HepG2 (cell line): Measurements from ENCODE around the gene IL22RA1. TPM values are rescaled to one million over a fixed set of nuclear protein-coding genes. Genes with fewer than 3 reads are reported as not detected.

ENCODE experiments used
- ARID2 ChIP-seq: sonication (generic); formaldehyde crosslinking; IDR thresholded peaks from 2 replicates; pipeline ENCODE4 v1.8.1; 2022; ENCODE audit warnings: mild to moderate bottlenecking, missing genetic modification reagents, borderline replicate concordance
- ATRX ChIP-seq: sonication (generic); formaldehyde crosslinking; IDR thresholded peaks from 2 replicates; pipeline ENCODE4 v1.4.0; 2020; ENCODE audit warnings: missing genetic modification reagents, borderline replicate concordance
- CC2D1A ChIP-seq: sonication (generic); formaldehyde crosslinking; IDR thresholded peaks from 2 replicates; pipeline ENCODE4 v1.8.1; 2023; ENCODE audit warnings: mild to moderate bottlenecking, missing genetic modification reagents
- DDIT3 ChIP-seq: sonication (generic); formaldehyde crosslinking; IDR thresholded peaks from 2 replicates; pipeline ENCODE4 v1.4.0; 2020; ENCODE audit warnings: mild to moderate bottlenecking, missing genetic modification reagents
- DMTF1 ChIP-seq: sonication (generic); formaldehyde crosslinking; IDR thresholded peaks from 2 replicates; pipeline ENCODE4 v1.4.0; 2020; ENCODE audit warnings: mild to moderate bottlenecking, missing genetic modification reagents
- EZH2 ChIP-seq: conservative IDR thresholded peaks from 2 replicates; pipeline ENCODE4 v1.6.1; 2012; ENCODE audit warnings: mild to moderate bottlenecking, low read depth, low read length, moderate library complexity
- KDM5B ChIP-seq: sonication (generic); formaldehyde crosslinking; IDR thresholded peaks from 2 replicates; pipeline ENCODE4 v1.4.0; 2020; ENCODE audit warnings: missing genetic modification reagents, mild to moderate bottlenecking, borderline replicate concordance
- MIER3 ChIP-seq: IDR thresholded peaks from 2 replicates; pipeline ENCODE4 v1.6.1; 2016; ENCODE audit warnings: missing compliant biosample characterization, borderline replicate concordance
- NFE2L2 ChIP-seq: fragments of 150-350 bp; IDR thresholded peaks from 2 replicates; pipeline ENCODE4 v1.6.1; 2014; ENCODE audit warnings: low read length
- PAX8 ChIP-seq: sonication (generic); formaldehyde crosslinking; IDR thresholded peaks from 2 replicates; pipeline ENCODE4 v1.8.0; 2022; ENCODE audit warnings: mild to moderate bottlenecking, missing genetic modification reagents, borderline replicate concordance
- PBX2 ChIP-seq: IDR thresholded peaks from 2 replicates; pipeline ENCODE4 v1.6.1; 2016; ENCODE audit warnings: control low read depth
- POLR2AphosphoS5 ChIP-seq: IDR thresholded peaks from 2 replicates; pipeline ENCODE4 v1.6.1; 2012; ENCODE audit warnings: low read depth, low read length
- RBFOX2 ChIP-seq: fragments of 200-400 bp; formaldehyde crosslinking; IDR thresholded peaks from 2 replicates; pipeline ENCODE4 v1.6.1; 2017; ENCODE audit warnings: low read depth, mild to moderate bottlenecking, low read length
- SSRP1 ChIP-seq: IDR thresholded peaks from 2 replicates; pipeline ENCODE4 v1.6.1; 2016; ENCODE audit warnings: control low read depth
- ZFP91 ChIP-seq: sonication (generic); formaldehyde crosslinking; IDR thresholded peaks from 2 replicates; pipeline ENCODE4 v1.9.0; 2022; ENCODE audit warnings: missing genetic modification reagents, mild to moderate bottlenecking, borderline replicate concordance
- ZFY ChIP-seq: sonication (generic); formaldehyde crosslinking; IDR thresholded peaks from 2 replicates; pipeline ENCODE4 v1.4.0; 2020; ENCODE audit warnings: missing genetic modification reagents
- ZKSCAN8 ChIP-seq: IDR thresholded peaks from 2 replicates; pipeline ENCODE4 v1.6.1; 2016; ENCODE audit warnings: borderline replicate concordance, missing genetic modification reagents, missing compliant biosample characterization
- ZNF335 ChIP-seq: sonication (generic); formaldehyde crosslinking; IDR thresholded peaks from 2 replicates; pipeline ENCODE4 v1.4.0; 2020; ENCODE audit warnings: missing genetic modification reagents
- ZNF841 ChIP-seq: sonication (generic); formaldehyde crosslinking; IDR thresholded peaks from 2 replicates; pipeline ENCODE4 v1.8.1; 2023; ENCODE audit warnings: missing genetic modification reagents, borderline replicate concordance
- polyA plus RNA-seq, 8 experiments: library from polyadenylated mRNA; depleted of rRNA in 3 of 8; stranded (reverse) in 7 of 8; unstranded in 1 of 8; fragments of >200 nt; fragmentation: Illumina TruSeq in 4 of 8; extraction: Trizol in 4 of 8; gene quantifications; 2 replicates each; pipeline versions ENCODE4 v1.2.1 to v1.2.3, GENCODE V29; 2011 to 2016; ENCODE audit warnings: low read depth in 4 of 8, missing spikeins in 1 of 8, mixed read lengths in 1 of 8; ENCODE audit not compliant: insufficient read depth in 1 of 8
- total RNA-seq, 5 experiments: library from RNA; depleted of rRNA; stranded (reverse); fragments of >200 nt; fragmentation: Illumina TruSeq; extraction: Trizol; gene quantifications; 2 replicates each; pipeline ENCODE4 v1.2.3, GENCODE V29; 2016; ENCODE audit warnings: low read depth in 1 of 5

IL22RA1 gene
- total and polyA plus RNA-seq, 2 of the 13 experiments (the other 11 are each of a cell fraction or from before 2014, with no cell fraction given): 4.4 to 10.2 TPM

- TF ChIP-seq ZFY: no peak; the same call in 1 of the 2 replicates
- TF ChIP-seq CC2D1A: no peak
- no peak for TF ChIP-seq POLR2AphosphoS5
- TF ChIP-seq PBX2 (CRISPR knock-in tag): peak; percentile 42; the same call in 1 of the 2 replicates
- TF ChIP-seq DMTF1 (CRISPR knock-in tag): no peak
- TF ChIP-seq ZKSCAN8: peak; percentile 11; the same call in 1 of the 2 replicates
- no peak for TF ChIP-seq ATRX (CRISPR knock-in tag)
- no peak for TF ChIP-seq DDIT3
- no peak for TF ChIP-seq ZNF841 (CRISPR knock-in tag)
- TF ChIP-seq ZNF335 (CRISPR knock-in tag): no peak
- no peak; the same call in 1 of the 2 replicates for TF ChIP-seq KDM5B (CRISPR knock-in tag)
- no peak for TF ChIP-seq ZFP91 (CRISPR knock-in tag)
- TF ChIP-seq MIER3: peak; percentile 66; the same call in 1 of the 2 replicates
- TF ChIP-seq SSRP1: peak; percentile 29; the same call in 1 of the 2 replicates
- TF ChIP-seq PAX8 (CRISPR knock-in tag): no peak
- no peak for TF ChIP-seq ARID2 (CRISPR knock-in tag)
- no peak for TF ChIP-seq RBFOX2
- TF ChIP-seq EZH2: no peak
- no peak for TF ChIP-seq NFE2L2
These were observed 24.3 kb downstream of the IL22RA1 start (continued) for GRCh38 chr1:24118410-24119242.
